ENCODE results near the gene CCNQ.

- TF ChIP-seq CTCF (IDR thresholded peaks at IDR 0.05) (no peak), POLR2AphosphoS5 (IDR thresholded peaks at IDR 0.05) (no peak), POLR2A (IDR thresholded peaks at IDR 0.05) (no peak)
Observed at GRCh38 chrX:153640045-153640686, 41.2 kb upstream of the CCNQ start.
